Bronchial epithelial cell (primary cell): ENCODE data around the gene MXD4. TPM values are rescaled to one million over a fixed set of nuclear protein-coding genes. Genes with fewer than 3 reads are reported as not detected.

Experiments
- DNase-seq: peaks from one replicate; pipeline ENCODE4 v3.0.0-alpha.2; 2010; ENCODE audit warnings: low read depth
- FAIRE-seq: peaks from 2 replicates; lab custom pipeline; 2011; peaks lifted over from hg19 to GRCh38; lab: Jason Lieb, UNC
- H3K27me3 ChIP-seq: 2 replicates; pipeline ENCODE4 v1.5.1; 2011; ENCODE audit warnings: low read length; ENCODE audit not compliant: control insufficient read depth, insufficient read depth
- H3K36me3 ChIP-seq: 2 replicates; pipeline ENCODE4 v1.5.1; 2011; ENCODE audit warnings: low read length; ENCODE audit not compliant: control insufficient read depth, insufficient read depth
- H3K4me3 ChIP-seq: 2 replicates; pipeline ENCODE4 v1.5.1; 2011; ENCODE audit warnings: mild to moderate bottlenecking, low read depth, low read length, control low read depth
- total RNA-seq: library from RNA; depleted of rRNA; stranded (reverse); fragments of >200 nt; gene quantifications from 2 replicates; pipeline ENCODE4 v1.2.1, GENCODE V29; 2014
- TF ChIP-seq, protein P1 (sequence below): IDR thresholded peaks from 2 replicates; pipeline ENCODE4 v1.5.1; 2011; ENCODE audit warnings: mild to moderate bottlenecking, moderate library complexity, low read length, control low read depth, inconsistent platforms; ENCODE audit not compliant: insufficient read depth, severe bottlenecking

MXD4 gene
- total RNA-seq, 1 donor from 2014 or later: 10.5 TPM

DNA sequence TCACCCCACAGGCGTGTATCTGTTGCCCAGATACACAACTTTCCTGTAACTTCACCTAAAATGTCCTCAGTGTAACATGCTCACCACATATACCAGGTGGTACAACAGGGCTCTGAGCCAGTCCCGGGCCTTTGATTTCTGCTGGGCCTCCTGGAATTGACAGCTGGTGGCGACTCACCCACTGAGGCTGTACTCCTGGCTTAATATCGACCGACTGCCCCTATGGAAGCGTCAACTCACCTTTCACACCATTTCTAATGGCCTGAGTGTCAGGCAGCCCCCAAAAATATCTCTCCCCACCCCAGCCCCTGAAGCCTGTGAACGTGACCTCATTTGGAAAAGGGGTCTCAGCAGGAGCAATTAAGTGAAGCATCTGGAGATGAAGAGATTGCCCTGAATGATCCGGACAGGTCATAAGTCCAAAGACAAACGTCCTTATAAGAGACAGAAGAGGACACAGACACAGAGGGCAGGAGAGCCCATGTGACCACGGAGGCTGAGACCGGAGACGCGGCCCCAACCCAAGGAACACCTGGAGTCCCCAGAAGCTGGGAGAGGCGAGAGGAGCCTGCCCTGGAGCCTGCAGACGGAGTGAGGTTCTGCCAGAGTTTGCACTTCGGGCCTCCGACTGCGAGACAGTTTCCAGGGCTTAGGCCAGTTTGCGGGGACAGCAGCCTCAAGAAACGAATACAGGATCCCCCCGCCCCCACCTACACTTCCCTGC lies 12.6 kb upstream of the MXD4 start:
- FAIRE-seq (no peak), DNase-seq (no peak)
- Histone ChIP-seq H3K4me3 (no peak overlapping the region), H3K27me3 (no peaks in the 10 kb centered on the region), H3K36me3 (no peaks in the 10 kb centered on the region)
- TF ChIP-seq, protein P1, sequence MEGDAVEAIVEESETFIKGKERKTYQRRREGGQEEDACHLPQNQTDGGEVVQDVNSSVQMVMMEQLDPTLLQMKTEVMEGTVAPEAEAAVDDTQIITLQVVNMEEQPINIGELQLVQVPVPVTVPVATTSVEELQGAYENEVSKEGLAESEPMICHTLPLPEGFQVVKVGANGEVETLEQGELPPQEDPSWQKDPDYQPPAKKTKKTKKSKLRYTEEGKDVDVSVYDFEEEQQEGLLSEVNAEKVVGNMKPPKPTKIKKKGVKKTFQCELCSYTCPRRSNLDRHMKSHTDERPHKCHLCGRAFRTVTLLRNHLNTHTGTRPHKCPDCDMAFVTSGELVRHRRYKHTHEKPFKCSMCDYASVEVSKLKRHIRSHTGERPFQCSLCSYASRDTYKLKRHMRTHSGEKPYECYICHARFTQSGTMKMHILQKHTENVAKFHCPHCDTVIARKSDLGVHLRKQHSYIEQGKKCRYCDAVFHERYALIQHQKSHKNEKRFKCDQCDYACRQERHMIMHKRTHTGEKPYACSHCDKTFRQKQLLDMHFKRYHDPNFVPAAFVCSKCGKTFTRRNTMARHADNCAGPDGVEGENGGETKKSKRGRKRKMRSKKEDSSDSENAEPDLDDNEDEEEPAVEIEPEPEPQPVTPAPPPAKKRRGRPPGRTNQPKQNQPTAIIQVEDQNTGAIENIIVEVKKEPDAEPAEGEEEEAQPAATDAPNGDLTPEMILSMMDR: no peak

DNA sequence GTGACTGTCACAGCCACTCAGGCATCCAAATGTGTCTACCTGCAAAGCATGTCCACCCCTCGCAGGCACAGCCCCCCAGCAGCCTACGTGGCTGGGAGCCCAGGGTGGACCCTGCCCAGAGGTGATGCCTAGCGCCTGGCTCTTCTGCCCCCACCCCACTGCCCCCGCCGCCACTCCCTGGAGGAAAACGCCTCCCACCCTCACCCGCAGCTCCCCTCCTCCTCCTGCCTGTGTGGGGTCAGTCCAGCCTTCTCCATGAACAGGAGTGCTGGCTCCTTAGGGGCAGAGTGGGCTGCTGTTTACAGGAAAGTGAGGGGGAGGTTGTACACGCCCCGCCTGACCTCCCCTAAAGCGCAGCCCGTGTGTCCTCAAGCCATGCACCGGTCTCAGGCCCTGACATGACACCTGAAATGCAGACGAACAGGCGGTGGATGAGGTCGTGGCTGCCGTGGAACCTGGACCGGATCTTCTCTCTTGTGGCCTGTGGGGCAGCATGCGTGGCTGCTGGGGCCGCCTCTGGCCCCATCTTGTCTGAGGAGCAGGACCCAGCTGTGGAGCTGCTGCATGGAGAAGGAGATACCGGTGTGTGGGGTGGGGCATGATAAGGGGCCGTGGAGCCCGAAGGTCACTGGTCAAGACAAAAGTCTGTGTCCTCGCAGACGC lies 11.9 kb upstream of the MXD4 start:
- FAIRE-seq (no peak), DNase-seq (no peak)
- Histone ChIP-seq H3K27me3 (no peaks in the 10 kb centered on the region), H3K4me3 (no peak overlapping the region), H3K36me3 (no peaks in the 10 kb centered on the region)
- TF ChIP-seq, protein P1: no peak

DNA sequence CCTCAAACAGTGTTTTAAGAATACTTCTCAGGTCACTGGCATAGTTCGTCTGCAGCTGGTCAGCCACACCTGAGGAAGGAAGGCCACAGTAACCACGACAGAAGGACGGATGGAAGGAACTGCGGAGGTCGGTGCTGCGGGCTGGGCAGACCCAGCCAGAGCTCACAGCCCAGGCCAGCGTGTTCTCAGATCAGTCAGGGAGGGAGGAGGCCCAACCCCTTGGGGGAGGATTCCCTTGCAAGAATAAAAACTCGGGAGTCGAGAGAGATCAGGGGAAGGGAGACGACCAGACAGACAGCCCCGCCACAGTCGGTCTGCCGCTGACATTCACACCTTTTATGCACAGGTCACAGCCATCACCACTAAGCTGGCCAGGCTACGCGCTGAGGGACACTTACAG lies 11.3 kb upstream of the MXD4 start:
- FAIRE-seq: no peak
- no peaks in the 10 kb centered on the region for H3K27me3 ChIP-seq
- H3K36me3 ChIP-seq: no peaks in the 10 kb centered on the region
- no peak overlapping the region for H3K4me3 ChIP-seq
- DNase-seq: no peak
- TF ChIP-seq, protein P1: no peak

DNA sequence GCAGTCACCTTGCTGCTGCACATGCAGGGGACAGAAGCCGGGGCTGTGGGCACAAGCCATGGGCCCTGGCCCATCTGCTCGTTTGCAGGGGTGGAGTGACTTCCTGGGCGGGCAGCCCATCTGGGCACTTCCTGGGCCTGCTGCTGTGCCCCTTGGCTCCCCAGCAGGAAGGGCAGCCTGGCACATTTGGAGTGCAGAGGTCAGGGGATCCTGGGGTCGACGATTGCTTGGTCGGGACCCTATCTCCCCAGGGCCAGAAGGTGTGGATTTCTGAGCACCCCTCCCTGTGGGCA lies 10.9 kb upstream of the MXD4 start:
- DNase-seq (no peak), FAIRE-seq (no peak)
- TF ChIP-seq, protein P1: no peak
- no peak overlapping the region for H3K4me3 ChIP-seq
- H3K36me3 ChIP-seq: no peaks in the 10 kb centered on the region
- no peaks in the 10 kb centered on the region for H3K27me3 ChIP-seq

DNA sequence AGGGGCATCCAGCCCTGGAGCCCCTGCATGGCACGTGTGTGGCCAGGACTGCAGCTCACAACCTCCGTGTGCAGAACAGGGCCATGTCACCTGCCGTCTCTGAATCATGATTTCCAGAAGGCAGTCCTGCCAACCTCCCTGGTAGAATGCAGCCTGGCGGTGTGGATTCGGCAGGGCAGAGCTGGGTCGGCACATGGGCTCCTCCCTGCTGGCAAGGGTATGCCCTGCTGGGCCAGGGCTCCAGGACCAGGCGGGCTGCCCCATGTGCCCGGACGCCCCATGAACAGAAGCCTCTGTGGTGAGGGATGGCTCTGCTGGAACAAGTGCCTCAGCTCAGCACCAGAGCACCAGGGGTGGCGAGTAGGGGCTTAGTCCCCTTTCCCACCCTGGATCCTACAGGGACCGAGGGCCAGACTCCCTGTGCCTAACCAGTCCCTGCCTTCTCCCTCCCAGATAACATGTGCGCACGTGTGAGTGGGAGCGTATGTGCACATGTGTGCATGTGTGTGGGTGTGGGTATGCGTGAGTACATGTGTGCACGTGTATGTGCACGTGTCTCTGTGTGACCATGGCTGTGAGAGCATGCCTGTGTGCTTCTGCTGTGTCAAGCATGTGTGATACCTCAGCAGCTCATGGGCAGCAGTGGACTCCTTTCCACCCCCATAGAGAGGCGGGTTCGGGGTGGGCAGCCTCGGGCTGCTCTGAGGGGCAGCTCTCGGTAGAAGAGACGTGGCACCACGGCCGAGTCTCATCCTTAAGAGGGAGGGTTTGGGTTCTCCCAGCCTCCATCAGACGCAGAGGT lies 10.3 kb upstream of the MXD4 start:
- TF ChIP-seq, protein P1: no peak
- Histone ChIP-seq H3K36me3 (no peaks in the 10 kb centered on the region), H3K4me3 (no peak overlapping the region), H3K27me3 (no peaks in the 10 kb centered on the region)
- no peak for DNase-seq
- no peak for FAIRE-seq
